Muscle of leg (tissue), 11 donors: Measurements from ENCODE around the gene MRPL39. TPM values are rescaled to one million over a fixed set of nuclear protein-coding genes. Genes with fewer than 3 reads are reported as not detected.
A peak's percentile ranks its signal among the peaks of the same experiment; 100 is the strongest.

Experiments used
- DNase-seq: peaks from one replicate; pipeline ENCODE4 v3.0.0; 2013
- H3K27ac ChIP-seq: one replicate; pipeline ENCODE4 v1.5.1; 2013; ENCODE audit warnings: mild to moderate bottlenecking, low read length, control low read depth
- H3K27me3 ChIP-seq: one replicate; pipeline ENCODE4 v1.6.1; 2013; ENCODE audit warnings: low read length; ENCODE audit not compliant: control insufficient read depth, insufficient read depth
- H3K36me3 ChIP-seq: one replicate; pipeline ENCODE4 v1.6.1; 2013; ENCODE audit warnings: low read length; ENCODE audit not compliant: control insufficient read depth, insufficient read depth
- H3K4me1 ChIP-seq: one replicate; pipeline ENCODE4 v1.6.1; 2013; ENCODE audit warnings: low read length; ENCODE audit not compliant: control insufficient read depth, insufficient read depth
- H3K4me3 ChIP-seq: one replicate; pipeline ENCODE4 v1.5.1; 2013; ENCODE audit warnings: low read length, control low read depth
- H3K9me3 ChIP-seq: replicated peaks from 2 replicates; pipeline ENCODE4 v1.6.1; 2013; ENCODE audit warnings: low read depth, low read length; ENCODE audit not compliant: control insufficient read depth
- WGBS: methylation state at CpG from one replicate; pipeline ENCODE4 v1.1.5; 2013; ENCODE audit warnings: missing lambda C conversion rate; ENCODE audit not compliant: insufficient coverage; 5-methylcytosine and 5-hydroxymethylcytosine counted together
- polyA plus RNA-seq, 8 donors: library from polyadenylated mRNA; unstranded; fragments of 120-200 nt; gene quantifications; one replicate each; pipeline versions ENCODE4 v1.2.1 to v1.2.3, GENCODE V29; 2013; ENCODE audit warnings: inconsistent platforms in 1 of 8, low replicate concordance in 1 of 8; ENCODE audit not compliant: insufficient read length in 8 of 8, insufficient read depth in 1 of 8
- total RNA-seq: library from RNA; stranded (reverse); fragments of 120-200 nt; gene quantifications from one replicate; pipeline ENCODE4 v1.2.4, GENCODE V29; 2013

The MRPL39 gene
- total and polyA plus RNA-seq, 9 donors: 26.7 to 37.5 (median 29.7) TPM

DNA sequence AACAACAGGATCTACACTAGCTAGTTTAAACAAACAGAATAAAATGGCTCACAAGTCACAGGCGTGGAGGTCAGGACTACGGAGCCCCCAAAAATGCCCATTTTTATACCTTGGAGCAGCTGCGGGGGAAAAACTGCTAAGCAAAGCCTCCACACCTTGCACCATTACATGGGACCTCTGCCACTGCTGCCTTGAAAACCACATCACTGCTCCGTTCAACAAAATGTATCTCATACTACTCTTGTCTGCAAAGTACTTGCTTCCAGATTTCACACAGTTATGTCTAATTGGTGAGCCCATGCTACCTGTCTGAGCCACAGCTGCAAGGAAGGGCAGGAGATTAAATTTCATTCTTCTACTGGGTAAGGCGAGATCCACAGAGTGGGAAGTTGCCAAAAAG, 24.4 kb downstream of the MRPL39 start:
- Histone ChIP-seq H3K27ac (no peak overlapping the region), H3K27me3 (no peaks in the 10 kb centered on the region), H3K4me1 (no peaks in the 10 kb centered on the region), H3K4me3 (no peak overlapping the region), H3K9me3 (no peaks in the 10 kb centered on the region), H3K36me3 (peaks cover 20% of the 10 kb centered on the region)
- WGBS: 80% methylated on average over 5 of the region's 5 CpGs
- no peak for DNase-seq

GRCh38 chr21:25582164-25582790, 25.0 kb downstream of the MRPL39 start:
- H3K27me3 ChIP-seq: no peaks in the 10 kb centered on the region
- no peaks in the 10 kb centered on the region for H3K9me3 ChIP-seq
- peaks cover 17% of the 10 kb centered on the region for H3K36me3 ChIP-seq
- WGBS: no CpG with 5 or more reads among the region's 3 CpGs
- H3K27ac ChIP-seq: no peak overlapping the region
- H3K4me3 ChIP-seq: no peak overlapping the region
- H3K4me1 ChIP-seq: no peaks in the 10 kb centered on the region
- DNase-seq: no peak

DNA sequence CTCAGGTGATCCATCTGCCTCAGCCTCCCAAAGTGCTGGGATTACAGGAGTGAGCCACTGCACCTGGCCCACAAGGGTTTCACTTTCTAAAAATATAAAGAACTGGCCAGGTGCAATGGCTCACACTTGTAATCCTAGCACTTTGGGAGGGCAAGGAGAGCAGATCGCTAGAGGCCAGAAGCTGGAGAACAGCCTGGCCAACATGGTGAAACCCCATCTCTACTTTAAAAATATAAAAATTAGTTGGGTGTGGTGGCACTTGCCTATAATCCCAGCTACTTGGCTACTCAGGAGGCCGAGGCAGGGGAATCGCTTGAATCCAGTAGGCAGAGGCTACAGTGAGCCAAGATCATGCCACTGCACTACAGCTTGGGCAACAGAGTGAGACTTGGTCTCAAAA, 25.7 kb downstream of the MRPL39 start:
- no peak overlapping the region for H3K4me3 ChIP-seq
- H3K27me3 ChIP-seq: no peaks in the 10 kb centered on the region
- DNase-seq: no peak
- no peaks in the 10 kb centered on the region for H3K4me1 ChIP-seq
- WGBS: no CpG with 5 or more reads among the region's 3 CpGs
- H3K9me3 ChIP-seq: no peaks in the 10 kb centered on the region
- no peak overlapping the region for H3K27ac ChIP-seq
- H3K36me3 ChIP-seq: peaks cover 15% of the 10 kb centered on the region

- H3K4me3 ChIP-seq: no peak overlapping the region
- H3K4me1 ChIP-seq: no peaks in the 10 kb centered on the region
- H3K27ac ChIP-seq: no peak overlapping the region
- no peaks in the 10 kb centered on the region for H3K27me3 ChIP-seq
- no CpG with 5 or more reads among the region's 4 CpGs for WGBS
- no peak for DNase-seq
- H3K36me3 ChIP-seq: peaks cover 10% of the 10 kb centered on the region
- no peaks in the 10 kb centered on the region for H3K9me3 ChIP-seq
Measured at GRCh38 chr21:25580912-25581260, 26.4 kb downstream of the MRPL39 start.

GRCh38 chr21:25579226-25580013, 27.9 kb downstream of the MRPL39 start:
- no CpG with 5 or more reads among the region's 4 CpGs for WGBS
- Histone ChIP-seq H3K9me3 (no peaks in the 10 kb centered on the region), H3K27ac (no peak overlapping the region), H3K4me3 (no peak overlapping the region), H3K36me3 (peaks cover 10% of the 10 kb centered on the region), H3K4me1 (no peaks in the 10 kb centered on the region), H3K27me3 (no peaks in the 10 kb centered on the region)
- DNase-seq: no peak

- no peaks in the 10 kb centered on the region for H3K4me1 ChIP-seq
- WGBS: no CpG with 5 or more reads among the region's 7 CpGs
- no peaks in the 10 kb centered on the region for H3K27me3 ChIP-seq
- no peak overlapping the region for H3K4me3 ChIP-seq
- no peaks in the 10 kb centered on the region for H3K9me3 ChIP-seq
- no peak for DNase-seq
- H3K27ac ChIP-seq: no peak overlapping the region
- H3K36me3 ChIP-seq: peaks cover 10% of the 10 kb centered on the region
Measured at GRCh38 chr21:25578056-25578961, 29.0 kb downstream of the MRPL39 start.

DNA sequence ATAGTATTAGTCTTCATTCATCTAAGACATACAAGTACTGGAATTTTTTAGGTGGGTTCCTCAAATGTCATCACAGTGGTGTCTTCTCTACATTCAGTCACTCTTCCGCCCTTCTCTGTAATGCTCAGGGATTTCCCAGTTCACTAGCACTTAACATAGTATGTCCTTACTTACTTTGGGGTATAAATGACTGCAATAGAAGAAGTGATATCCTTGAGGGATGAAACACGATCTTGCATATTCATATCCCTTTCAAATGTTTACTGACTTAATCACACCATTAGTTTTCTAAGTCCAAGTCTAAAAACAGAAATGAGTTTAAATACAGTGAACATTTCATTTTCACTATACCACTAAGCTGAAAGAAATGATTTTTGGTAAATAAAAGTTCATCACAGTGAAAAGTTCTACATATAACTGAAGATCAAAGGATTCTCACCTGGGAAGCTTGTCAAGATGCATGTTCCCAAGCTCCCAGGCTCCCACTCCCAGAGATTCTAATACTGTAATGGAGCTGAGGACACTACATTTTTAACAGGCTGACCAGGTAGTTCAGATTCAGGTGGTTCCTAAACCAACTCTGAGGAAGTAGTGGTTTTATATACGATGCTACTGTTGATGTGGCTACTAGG, 29.7 kb downstream of the MRPL39 start:
- WGBS: no CpG with 5 or more reads among the region's 3 CpGs
- H3K27ac ChIP-seq: no peak overlapping the region
- no peaks in the 10 kb centered on the region for H3K27me3 ChIP-seq
- no peaks in the 10 kb centered on the region for H3K9me3 ChIP-seq
- peaks cover 6% of the 10 kb centered on the region for H3K36me3 ChIP-seq
- no peaks in the 10 kb centered on the region for H3K4me1 ChIP-seq
- H3K4me3 ChIP-seq: no peak overlapping the region
- DNase-seq: no peak

DNA sequence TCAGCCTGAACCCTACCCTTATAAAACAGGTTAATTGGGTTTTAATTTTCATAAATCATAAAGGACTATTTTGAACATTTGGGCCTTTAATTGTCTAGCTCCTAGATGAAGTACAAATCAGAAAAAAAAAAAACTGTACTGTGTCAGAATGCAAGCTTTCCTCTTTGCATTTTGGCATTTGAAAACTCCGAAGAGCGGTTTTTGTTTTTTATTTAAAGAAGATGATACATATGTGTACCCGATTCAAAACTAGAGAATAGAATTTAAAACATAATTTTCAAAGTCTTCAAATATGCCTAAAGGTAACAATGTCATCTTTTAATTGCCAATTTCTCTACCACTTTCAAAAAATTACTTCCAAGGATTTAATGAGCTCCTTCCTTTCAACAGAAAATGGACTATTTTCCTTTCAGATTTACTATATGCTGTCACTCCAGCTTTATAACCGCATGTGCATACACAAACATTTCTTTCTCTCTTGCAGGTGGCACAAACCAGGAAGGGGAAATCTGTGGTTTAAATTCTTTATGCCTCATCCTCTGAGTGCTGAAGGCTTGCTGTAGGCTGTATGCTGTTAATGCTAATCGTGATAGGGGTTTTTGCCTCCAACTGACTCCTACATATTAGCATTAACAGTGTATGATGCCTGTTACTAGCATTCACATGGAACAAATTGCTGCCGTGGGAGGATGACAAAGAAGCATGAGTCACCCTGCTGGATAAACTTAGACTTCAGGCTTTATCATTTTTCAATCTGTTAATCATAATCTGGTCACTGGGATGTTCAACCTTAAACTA, 33.7 kb downstream of the MRPL39 start:
- no peak overlapping the region for H3K27ac ChIP-seq
- WGBS: no CpG with 5 or more reads among the region's 6 CpGs
- peaks cover 5% of the 10 kb centered on the region for H3K36me3 ChIP-seq
- no peaks in the 10 kb centered on the region for H3K4me1 ChIP-seq
- no peaks in the 10 kb centered on the region for H3K9me3 ChIP-seq
- no peaks in the 10 kb centered on the region for H3K27me3 ChIP-seq
- H3K4me3 ChIP-seq: no peak overlapping the region
- DNase-seq: peak; percentile 60

DNA sequence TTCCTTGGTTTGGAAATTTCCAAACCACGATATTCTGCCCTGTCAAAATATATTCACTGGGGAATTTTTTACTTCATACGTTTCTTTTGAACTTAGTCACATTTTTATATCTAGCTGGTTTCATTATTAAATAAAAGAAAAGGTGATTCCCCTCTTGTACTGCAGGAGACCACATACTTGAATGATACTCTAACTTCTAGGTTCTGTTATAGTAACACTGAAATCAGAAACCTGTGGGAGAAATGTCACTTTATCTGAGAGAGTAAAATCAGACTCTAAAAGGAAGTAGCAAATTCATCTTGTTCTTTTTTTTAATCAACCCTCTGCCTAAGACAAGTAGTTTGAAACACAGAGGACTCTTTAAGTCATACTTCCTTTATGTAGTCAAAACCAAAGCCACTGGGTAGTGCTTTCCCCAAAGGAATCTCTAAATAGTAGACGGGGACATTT, 34.4 kb downstream of the MRPL39 start:
- Histone ChIP-seq H3K27ac (no peak overlapping the region), H3K4me3 (no peak overlapping the region), H3K27me3 (no peaks in the 10 kb centered on the region), H3K4me1 (no peaks in the 10 kb centered on the region), H3K9me3 (no peaks in the 10 kb centered on the region), H3K36me3 (no peaks in the 10 kb centered on the region)
- DNase-seq: peak; percentile 7
- WGBS: no CpG with 5 or more reads among the region's 3 CpGs
